Transverse colon (tissue), 4 donors: ENCODE data around the gene B3GNT7.

Experiments used
- EP300 ChIP-seq: sonication (generic); formaldehyde crosslinking; IDR thresholded peaks from one replicate; pipeline ENCODE4 v1.6.1; 2017; ENCODE audit warnings: antibody characterized with exemption, low read depth
- POLR2A ChIP-seq: fragments of 450-650 bp; IDR thresholded peaks from one replicate; pipeline ENCODE4 v1.6.1; 2016; ENCODE audit warnings: antibody characterized with exemption, mild to moderate bottlenecking, moderate library complexity
- POLR2AphosphoS5 ChIP-seq, 3 donors: sonication (generic); formaldehyde crosslinking; IDR thresholded peaks; one replicate each; pipeline ENCODE4 v1.6.1; 2016; ENCODE audit warnings: antibody characterized with exemption in 3 of 3
- TF ChIP-seq, protein P1 (sequence below), 5 experiments: fragments of 200-600 bp in 3 of 5; fragments of 450-650 bp in 2 of 5; sonication (generic) in 3 of 5; IDR thresholded peaks; 1 replicate in 2 of 5; 2 replicates in 3 of 5; pipeline ENCODE4 v1.5.1; 2016 to 2017; ENCODE audit warnings: antibody characterized with exemption in 5 of 5, inconsistent platforms in 3 of 5, mild to moderate bottlenecking in 2 of 5, moderate library complexity in 1 of 5

DNA sequence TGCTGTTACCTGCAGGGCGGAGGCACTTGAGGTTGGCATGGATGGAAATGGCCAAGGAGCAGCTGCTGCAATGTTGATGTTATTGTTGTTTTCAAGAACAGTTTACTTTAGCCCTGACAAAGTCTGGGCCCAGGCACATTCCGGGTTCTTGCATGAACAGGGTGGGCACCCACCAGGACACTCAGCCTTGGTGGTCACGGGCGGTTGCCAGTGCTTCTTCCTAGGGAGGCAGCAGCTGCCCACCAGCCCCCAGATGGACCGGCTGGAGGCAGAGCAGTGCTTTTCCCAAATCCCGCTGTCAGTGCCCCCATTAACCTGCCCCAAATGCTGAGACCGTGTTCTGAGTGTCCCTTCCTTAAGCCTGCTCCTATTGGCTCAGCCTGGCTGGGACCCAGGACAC lies 38.5 kb upstream of the B3GNT7 start:
- TF ChIP-seq, protein P1, sequence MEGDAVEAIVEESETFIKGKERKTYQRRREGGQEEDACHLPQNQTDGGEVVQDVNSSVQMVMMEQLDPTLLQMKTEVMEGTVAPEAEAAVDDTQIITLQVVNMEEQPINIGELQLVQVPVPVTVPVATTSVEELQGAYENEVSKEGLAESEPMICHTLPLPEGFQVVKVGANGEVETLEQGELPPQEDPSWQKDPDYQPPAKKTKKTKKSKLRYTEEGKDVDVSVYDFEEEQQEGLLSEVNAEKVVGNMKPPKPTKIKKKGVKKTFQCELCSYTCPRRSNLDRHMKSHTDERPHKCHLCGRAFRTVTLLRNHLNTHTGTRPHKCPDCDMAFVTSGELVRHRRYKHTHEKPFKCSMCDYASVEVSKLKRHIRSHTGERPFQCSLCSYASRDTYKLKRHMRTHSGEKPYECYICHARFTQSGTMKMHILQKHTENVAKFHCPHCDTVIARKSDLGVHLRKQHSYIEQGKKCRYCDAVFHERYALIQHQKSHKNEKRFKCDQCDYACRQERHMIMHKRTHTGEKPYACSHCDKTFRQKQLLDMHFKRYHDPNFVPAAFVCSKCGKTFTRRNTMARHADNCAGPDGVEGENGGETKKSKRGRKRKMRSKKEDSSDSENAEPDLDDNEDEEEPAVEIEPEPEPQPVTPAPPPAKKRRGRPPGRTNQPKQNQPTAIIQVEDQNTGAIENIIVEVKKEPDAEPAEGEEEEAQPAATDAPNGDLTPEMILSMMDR (IDR thresholded peaks at IDR 0.05), result no peak
- TF ChIP-seq EP300, result no peak
- no peak for TF ChIP-seq POLR2A
- TF ChIP-seq POLR2AphosphoS5 (IDR thresholded peaks at IDR 0.05), result no peak
